Measurements from ENCODE around the gene LY9. TPM values are rescaled to one million over a fixed set of nuclear protein-coding genes. Genes with fewer than 3 reads are reported as not detected.

The LY9 gene
- total and polyA plus RNA-seq, 9 of the 15 experiments (the other 6 are each of a cell fraction or from before 2014, with no cell fraction given) = not detected

DNA sequence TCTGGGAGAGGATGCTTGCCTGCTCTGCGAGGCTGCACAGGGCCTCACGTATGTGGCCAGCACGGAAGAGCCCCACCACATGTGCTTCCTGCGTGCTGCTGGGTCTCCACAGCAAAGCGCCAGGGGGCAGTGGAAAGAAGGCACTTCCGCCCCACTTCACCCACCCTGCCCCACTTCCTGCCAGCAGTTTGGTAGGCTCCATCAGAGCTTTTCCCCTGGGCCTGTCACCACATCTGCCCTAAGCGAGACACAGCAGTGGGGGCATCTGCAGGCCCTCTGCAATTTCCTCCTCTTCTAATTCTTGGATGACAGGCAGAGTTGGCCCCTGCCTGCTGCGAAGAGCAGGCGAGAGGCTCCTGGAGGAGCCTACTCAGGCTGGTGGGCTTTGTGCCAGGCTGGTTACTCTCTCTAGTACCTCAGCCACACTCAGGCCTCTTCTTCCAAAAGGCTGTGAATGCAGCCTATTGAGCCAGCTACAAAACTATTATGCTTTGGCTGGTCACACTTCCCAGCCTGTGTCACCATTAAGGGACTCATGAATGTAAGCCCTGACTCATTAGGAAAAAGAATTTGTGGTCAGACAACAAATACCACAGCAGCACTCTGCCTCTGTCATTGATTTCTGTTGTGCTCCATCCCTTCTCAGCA is 41.7 kb downstream of the LY9 start (continued):
- TF ChIP-seq, protein P1, sequence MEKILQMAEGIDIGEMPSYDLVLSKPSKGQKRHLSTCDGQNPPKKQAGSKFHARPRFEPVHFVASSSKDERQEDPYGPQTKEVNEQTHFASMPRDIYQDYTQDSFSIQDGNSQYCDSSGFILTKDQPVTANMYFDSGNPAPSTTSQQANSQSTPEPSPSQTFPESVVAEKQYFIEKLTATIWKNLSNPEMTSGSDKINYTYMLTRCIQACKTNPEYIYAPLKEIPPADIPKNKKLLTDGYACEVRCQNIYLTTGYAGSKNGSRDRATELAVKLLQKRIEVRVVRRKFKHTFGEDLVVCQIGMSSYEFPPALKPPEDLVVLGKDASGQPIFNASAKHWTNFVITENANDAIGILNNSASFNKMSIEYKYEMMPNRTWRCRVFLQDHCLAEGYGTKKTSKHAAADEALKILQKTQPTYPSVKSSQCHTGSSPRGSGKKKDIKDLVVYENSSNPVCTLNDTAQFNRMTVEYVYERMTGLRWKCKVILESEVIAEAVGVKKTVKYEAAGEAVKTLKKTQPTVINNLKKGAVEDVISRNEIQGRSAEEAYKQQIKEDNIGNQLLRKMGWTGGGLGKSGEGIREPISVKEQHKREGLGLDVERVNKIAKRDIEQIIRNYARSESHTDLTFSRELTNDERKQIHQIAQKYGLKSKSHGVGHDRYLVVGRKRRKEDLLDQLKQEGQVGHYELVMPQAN (IDR thresholded peaks at IDR 0.05; ENCODE audit: borderline replicate concordance) = no peak
- TF ChIP-seq SAFB (IDR thresholded peaks at IDR 0.05; ENCODE audit: borderline replicate concordance, low read depth, low read length) = no peak
- TF ChIP-seq ZNF3 (CRISPR knock-in tag; IDR thresholded peaks at IDR 0.05) = no peak
- TF ChIP-seq GATAD2B (IDR thresholded peaks at IDR 0.05; ENCODE audit: borderline replicate concordance) = no peak
- TF ChIP-seq, protein P2, sequence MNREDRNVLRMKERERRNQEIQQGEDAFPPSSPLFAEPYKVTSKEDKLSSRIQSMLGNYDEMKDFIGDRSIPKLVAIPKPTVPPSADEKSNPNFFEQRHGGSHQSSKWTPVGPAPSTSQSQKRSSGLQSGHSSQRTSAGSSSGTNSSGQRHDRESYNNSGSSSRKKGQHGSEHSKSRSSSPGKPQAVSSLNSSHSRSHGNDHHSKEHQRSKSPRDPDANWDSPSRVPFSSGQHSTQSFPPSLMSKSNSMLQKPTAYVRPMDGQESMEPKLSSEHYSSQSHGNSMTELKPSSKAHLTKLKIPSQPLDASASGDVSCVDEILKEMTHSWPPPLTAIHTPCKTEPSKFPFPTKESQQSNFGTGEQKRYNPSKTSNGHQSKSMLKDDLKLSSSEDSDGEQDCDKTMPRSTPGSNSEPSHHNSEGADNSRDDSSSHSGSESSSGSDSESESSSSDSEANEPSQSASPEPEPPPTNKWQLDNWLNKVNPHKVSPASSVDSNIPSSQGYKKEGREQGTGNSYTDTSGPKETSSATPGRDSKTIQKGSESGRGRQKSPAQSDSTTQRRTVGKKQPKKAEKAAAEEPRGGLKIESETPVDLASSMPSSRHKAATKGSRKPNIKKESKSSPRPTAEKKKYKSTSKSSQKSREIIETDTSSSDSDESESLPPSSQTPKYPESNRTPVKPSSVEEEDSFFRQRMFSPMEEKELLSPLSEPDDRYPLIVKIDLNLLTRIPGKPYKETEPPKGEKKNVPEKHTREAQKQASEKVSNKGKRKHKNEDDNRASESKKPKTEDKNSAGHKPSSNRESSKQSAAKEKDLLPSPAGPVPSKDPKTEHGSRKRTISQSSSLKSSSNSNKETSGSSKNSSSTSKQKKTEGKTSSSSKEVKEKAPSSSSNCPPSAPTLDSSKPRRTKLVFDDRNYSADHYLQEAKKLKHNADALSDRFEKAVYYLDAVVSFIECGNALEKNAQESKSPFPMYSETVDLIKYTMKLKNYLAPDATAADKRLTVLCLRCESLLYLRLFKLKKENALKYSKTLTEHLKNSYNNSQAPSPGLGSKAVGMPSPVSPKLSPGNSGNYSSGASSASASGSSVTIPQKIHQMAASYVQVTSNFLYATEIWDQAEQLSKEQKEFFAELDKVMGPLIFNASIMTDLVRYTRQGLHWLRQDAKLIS (CRISPR knock-in tag; IDR thresholded peaks at IDR 0.05) = no peak
- TF ChIP-seq CCAR2 (IDR thresholded peaks at IDR 0.05; ENCODE audit: low read depth, low read length) = no peak
- no peak for TF ChIP-seq ZNF197 (CRISPR knock-in tag; IDR thresholded peaks at IDR 0.05; ENCODE audit: low read depth)
- no peak for TF ChIP-seq U2AF1 (optimal IDR thresholded peaks at IDR 0.05; ENCODE audit: low read depth, low read length)
- TF ChIP-seq BRF1 (IDR thresholded peaks at IDR 0.05; ENCODE audit: borderline replicate concordance, extremely low read depth, insufficient read length) = no peak
- TF ChIP-seq, protein P3, sequence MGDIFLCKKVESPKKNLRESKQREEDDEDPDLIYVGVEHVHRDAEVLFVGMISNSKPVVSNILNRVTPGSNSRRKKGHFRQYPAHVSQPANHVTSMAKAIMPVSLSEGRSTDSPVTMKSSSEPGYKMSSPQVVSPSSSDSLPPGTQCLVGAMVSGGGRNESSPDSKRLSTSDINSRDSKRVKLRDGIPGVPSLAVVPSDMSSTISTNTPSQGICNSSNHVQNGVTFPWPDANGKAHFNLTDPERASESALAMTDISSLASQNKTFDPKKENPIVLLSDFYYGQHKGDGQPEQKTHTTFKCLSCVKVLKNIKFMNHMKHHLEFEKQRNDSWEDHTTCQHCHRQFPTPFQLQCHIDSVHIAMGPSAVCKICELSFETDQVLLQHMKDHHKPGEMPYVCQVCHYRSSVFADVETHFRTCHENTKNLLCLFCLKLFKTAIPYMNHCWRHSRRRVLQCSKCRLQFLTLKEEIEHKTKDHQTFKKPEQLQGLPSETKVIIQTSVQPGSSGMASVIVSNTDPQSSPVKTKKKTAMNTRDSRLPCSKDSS (IDR thresholded peaks at IDR 0.05; ENCODE audit: low read depth, partially characterized antibody) = no peak
- TF ChIP-seq PPARD (CRISPR knock-in tag; IDR thresholded peaks at IDR 0.05) = no peak
- no peak for TF ChIP-seq DACH1 (IDR thresholded peaks at IDR 0.05; ENCODE audit: partially characterized antibody)
- TF ChIP-seq, protein P4, sequence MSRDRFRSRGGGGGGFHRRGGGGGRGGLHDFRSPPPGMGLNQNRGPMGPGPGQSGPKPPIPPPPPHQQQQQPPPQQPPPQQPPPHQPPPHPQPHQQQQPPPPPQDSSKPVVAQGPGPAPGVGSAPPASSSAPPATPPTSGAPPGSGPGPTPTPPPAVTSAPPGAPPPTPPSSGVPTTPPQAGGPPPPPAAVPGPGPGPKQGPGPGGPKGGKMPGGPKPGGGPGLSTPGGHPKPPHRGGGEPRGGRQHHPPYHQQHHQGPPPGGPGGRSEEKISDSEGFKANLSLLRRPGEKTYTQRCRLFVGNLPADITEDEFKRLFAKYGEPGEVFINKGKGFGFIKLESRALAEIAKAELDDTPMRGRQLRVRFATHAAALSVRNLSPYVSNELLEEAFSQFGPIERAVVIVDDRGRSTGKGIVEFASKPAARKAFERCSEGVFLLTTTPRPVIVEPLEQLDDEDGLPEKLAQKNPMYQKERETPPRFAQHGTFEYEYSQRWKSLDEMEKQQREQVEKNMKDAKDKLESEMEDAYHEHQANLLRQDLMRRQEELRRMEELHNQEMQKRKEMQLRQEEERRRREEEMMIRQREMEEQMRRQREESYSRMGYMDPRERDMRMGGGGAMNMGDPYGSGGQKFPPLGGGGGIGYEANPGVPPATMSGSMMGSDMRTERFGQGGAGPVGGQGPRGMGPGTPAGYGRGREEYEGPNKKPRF (IDR thresholded peaks at IDR 0.05; ENCODE audit: low read depth, low read length) = no peak
- TF ChIP-seq PCBP2 (IDR thresholded peaks at IDR 0.05; ENCODE audit: low read depth, low read length, poor library complexity, severe bottlenecking) = no peak
- TF ChIP-seq ZNF408 (CRISPR knock-in tag; IDR thresholded peaks at IDR 0.05; ENCODE audit: low read depth) = no peak
- TF ChIP-seq, protein P5, sequence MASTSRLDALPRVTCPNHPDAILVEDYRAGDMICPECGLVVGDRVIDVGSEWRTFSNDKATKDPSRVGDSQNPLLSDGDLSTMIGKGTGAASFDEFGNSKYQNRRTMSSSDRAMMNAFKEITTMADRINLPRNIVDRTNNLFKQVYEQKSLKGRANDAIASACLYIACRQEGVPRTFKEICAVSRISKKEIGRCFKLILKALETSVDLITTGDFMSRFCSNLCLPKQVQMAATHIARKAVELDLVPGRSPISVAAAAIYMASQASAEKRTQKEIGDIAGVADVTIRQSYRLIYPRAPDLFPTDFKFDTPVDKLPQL (IDR thresholded peaks at IDR 0.05; ENCODE audit: extremely low read depth, insufficient read length) = no peak
- peak; percentile 21; the same call in 1 of the 2 replicates for TF ChIP-seq SPI1 (IDR thresholded peaks at IDR 0.05; ENCODE audit: borderline replicate concordance, low read depth, low read length)

Measured in K562 (cell line).